GM21447 (cell line): ENCODE results near the gene OR5M8.

Experiments
- ATAC-seq: cut with Tn5 transposase; IDR thresholded peaks from one replicate; pipeline ENCODE4 v1.9.1; 2021; ENCODE audit not compliant: unreplicated experiment

OR5M8 gene

DNA sequence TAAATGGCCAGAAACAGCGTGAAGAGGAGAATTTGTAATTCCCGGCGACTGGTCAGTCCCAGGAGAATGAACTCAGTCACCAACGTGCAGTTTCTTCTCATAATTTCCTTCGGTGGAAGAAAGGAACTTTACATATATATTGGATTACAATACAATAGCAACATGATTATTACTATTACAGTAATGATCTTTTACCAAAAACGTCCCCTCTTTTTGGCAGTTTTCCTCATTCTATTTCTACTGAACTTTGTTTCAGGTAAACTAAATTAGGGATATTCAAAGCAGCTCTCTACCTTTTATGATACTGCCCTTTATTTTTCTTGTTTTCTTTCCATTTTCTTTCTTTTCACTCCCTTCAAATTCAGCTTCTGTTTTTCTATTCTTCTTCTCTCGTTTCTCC is at the start of gene OR5M8:
Gene OR5M8, minus strand, starts transcription at position 101 of the 400 bp plus-strand sequence. Its CDS starts 0 bp downstream, at position 101.
- no peak for ATAC-seq

DNA sequence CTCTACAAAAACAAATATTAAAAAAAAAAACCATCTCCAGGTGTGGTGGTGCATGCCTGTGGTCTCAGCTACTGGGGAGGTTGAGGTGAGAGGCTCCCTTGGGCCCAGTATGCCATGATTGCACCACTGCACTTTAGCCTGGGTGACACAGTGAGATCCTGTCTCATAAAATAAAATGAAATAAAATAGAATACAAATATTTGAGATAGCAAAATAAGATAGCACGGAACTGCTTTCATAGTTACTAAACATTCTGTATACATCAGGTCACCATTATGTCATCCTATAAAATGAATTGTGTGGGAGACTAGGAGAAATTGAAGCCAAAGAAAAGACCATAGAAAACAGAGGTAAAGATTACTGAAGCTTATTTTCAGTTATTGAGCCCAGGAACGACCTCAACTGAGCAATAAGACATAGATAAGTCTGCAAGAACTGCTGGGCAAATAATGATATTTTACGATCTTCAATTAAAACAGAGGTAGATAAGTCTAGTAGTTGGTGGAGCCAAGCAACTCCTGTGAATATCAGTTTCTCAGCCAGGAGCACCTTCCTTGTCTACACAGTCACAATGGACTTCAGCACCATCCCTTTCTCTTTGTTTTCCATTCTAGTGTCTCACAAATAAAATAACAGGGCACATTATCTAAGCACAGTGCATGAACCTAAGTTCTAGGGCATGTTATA is 42.0 kb upstream of the OR5M8 start:
- ATAC-seq: no peak

DNA sequence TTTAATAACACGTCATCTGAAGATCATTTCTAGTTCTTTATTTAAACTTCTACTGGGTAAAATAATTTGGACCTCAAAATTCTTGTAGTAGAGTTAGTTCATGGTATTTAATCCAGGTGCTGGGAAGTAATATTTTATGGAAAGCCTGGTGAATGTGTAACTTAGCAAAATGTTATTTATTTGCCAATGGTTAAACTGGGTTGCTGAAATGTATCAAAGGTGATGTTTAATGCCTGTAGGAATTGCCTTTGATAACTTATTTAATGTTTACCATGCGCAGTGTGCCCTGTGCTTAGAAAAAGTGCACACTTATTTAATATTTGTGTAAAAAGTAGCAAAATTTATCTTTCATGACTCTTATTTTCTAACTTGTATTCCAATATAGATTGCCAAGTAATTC is 40.7 kb upstream of the OR5M8 start:
- no peak for ATAC-seq

DNA sequence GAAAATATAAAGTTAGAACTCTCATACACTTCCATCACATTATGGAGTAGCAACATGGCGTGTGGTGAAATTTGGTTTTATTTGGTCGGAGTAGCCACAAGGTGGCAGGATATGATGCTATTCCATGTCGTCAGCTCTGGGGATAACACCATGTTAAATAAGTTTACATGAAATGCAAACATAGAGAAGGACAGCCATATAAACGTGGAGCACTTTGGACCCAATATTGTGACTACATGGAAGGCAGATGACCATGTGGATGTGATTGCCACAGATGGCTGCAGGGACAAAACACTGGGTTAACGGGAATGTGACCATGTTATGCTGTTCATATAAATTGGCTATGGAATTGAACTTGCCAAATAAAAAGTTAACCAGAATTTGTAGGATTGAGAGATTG is 30.8 kb upstream of the OR5M8 start:
- no peak for ATAC-seq

DNA sequence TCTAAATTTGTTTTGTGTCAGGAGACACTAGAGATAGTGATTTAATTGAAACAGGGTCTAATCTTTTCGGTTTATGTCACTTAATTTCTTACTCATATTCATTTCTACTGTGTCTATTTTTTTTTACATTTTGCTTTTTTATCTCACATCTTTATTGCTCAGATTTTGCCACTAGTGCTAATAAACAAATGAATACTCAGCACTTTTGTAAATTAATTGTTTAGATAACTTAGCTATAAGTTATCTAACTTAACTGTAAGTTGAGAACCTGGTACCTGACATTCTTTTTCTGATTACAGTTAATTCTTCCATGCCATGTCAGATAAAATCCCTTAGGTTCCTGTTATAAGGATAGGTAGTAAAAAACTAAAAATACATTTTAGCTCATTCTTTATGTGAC is 22.1 kb upstream of the OR5M8 start:
- ATAC-seq: no peak

DNA sequence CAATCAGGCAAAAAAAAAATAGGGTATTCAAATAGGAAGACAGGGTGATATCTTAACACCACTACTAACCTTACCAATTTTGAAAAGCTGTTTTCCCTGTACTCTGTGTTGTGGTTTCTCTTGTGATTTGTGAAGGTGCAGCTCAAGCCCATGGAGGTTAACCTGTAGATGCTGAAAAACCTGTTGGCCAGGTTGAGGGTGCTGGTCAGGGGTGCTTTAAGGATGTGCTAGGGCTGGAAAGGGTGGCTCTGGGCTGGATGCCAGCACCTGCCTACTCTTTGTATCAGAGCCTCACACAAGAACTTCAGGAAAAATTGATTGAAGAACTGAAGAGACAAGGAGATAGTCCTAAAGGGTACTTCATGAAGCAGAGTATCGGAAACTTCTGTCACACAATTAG is 18.3 kb upstream of the OR5M8 start:
- no peak for ATAC-seq

DNA sequence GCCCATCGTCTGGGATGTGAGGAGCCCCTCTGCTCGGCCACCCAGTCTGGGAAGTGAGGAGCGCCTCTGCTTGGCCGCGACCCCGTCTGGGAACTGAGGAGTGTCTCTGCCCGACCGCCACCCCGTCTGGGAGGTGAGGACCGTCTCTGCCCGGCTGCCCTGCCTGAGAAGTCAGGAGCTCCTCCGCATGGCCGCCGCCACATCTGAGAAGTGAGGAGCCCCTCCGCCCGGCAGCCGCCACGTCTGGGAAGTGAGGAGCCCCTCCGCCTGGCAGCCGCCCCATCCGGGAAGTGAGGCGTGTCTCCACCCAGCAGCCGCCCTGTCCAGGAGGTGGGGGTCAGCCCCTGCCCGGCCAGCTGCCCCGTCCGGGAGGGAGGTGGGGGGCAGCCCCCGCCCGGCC is 5.8 kb upstream of the OR5M8 start:
- ATAC-seq: no peak

DNA sequence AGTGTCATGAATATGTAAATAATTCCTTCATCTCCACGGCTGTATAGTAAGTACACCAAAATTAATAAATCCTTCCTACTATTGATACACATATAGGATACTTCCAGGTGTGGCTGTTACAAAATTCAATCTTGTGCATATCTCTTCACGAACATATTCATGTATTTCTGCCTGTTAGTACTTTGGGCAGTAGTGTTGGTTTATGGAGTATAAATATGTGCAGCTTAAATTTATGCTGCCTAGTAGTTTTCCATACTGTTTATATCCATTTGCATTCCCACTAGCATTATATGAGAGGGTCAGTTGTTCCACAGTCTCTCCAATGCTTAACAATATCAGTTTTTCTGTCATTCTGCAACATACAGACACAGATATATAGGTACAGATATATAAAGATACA is 3.9 kb upstream of the OR5M8 start:
- ATAC-seq: no peak

DNA sequence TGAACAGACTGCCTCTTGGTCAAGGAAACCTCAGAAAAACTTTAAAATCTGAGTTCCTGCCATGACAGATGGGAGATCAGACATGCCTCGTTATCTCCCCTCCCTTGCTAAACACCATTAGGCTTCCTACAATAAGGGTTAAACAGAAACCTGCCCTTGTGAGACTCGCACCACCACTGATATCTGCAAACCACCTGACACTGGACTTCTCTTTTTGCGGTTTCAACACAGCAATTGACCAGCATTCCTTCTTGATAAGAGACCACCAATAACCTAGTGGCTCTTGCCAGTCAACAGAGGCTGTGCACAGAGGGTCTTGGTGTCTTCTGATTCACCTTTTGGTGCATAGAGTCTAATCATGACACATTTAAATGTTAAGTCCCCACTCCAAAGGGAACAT is 4.4 kb downstream of the OR5M8 start:
- no peak for ATAC-seq

DNA sequence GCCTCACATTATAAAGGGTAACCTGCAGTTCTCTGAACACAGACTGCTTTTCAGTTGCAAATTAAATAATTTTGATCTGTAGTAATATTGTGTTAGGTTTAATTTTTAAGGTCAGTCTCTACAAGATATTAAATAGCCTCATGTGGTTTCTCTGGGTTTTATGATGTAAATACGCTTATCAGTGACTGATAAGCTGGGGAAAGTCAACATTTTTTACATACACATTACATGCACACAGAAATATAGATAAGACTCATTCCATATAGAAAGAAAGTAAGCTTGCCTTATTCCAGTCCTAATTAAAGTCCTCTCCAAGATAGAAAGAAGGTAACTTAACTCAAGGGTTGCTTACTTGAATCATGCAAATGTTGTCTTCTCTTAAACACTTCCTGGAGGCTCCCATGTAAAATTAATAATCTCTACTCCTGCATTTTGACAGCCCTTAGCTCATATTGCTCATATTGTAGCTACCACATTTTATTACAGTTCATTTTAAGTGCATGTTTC is 16.4 kb downstream of the OR5M8 start:
- ATAC-seq: no peak

DNA sequence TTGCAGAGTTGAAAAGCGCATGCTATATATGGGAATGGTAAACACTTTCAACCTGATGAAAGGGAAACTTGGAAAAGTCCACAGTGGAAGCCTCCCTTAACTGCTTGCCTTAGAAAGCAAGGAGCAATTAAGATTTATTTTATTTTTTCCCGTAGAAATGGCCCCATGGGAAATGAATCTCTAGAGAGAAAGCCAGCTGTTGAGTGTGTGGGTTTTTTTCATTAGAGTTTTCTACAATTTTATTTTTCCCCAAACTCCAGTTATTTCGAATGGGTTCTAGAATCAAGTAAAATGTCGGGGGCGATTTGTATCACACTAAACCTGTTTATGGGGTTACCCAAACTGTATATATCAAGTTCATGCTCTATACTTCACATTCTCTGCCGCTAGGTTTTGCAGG is 17.9 kb downstream of the OR5M8 start, which contains the start of gene OR5M3:
Gene OR5M3, minus strand, starts transcription at position 101 of the 400 bp plus-strand sequence. CDS start 2,855 bp downstream, outside the sequence.
- ATAC-seq: no peak

DNA sequence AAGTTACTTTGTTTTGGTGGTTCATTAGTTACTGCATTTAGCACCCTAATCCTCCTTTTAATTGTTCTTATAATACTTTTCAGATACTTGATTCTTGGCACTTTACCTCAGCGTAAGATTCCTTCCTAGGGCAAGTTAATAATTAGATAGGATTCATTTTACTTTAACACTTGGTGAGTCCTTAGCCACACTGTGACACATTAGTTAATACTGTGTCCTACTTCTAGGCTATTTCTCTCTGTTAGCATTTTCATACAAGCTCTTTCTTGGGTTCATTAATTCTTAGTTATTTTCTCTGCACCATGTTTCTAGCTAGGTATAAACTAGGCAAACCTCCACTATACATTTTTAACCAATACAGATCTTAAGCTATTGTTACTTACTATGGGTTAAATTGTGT is 34.1 kb downstream of the OR5M8 start:
- no peak for ATAC-seq

DNA sequence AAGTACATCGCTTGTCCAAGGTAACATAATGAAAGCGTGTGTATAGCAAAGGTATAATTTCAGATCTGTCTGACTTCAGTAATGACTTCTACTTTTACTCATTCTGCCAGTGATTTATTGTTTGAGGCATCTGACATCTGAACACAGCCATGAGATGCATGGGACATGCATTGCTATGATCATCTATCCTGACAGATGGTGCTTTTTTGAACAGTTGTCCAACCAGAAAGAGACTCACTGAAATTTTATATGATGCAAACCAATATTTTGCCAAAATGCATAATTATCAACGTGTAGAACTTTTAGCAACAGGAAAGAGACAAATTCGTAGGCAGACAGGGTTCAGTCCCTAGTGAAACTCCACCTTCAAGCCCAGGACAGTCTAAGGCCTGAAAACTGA is 37.6 kb downstream of the OR5M8 start:
- no peak for ATAC-seq
